Keratinocyte (primary cell): ENCODE data around the gene SLC39A5.

Experiments used
- EZH2 ChIP-seq: IDR thresholded peaks from one replicate; pipeline ENCODE4 v1.6.1; 2012; ENCODE audit warnings: inconsistent platforms, mild to moderate bottlenecking, low read length, moderate library complexity
- TF ChIP-seq, protein P1 (sequence below), 3 experiments: IDR thresholded peaks in 1 of 3; conservative IDR thresholded peaks in 1 of 3; optimal IDR thresholded peaks in 1 of 3; 2 replicates in 2 of 3; 3 replicates in 1 of 3; pipeline versions ENCODE3 to v1.5.1; 2011; ENCODE audit warnings: low read length in 3 of 3, mild to moderate bottlenecking in 3 of 3, moderate library complexity in 2 of 3, control low read depth in 1 of 3, inconsistent platforms in 1 of 3; ENCODE audit not compliant: insufficient read depth in 2 of 3; ENCODE audit errors: extremely low read depth in 1 of 3

DNA sequence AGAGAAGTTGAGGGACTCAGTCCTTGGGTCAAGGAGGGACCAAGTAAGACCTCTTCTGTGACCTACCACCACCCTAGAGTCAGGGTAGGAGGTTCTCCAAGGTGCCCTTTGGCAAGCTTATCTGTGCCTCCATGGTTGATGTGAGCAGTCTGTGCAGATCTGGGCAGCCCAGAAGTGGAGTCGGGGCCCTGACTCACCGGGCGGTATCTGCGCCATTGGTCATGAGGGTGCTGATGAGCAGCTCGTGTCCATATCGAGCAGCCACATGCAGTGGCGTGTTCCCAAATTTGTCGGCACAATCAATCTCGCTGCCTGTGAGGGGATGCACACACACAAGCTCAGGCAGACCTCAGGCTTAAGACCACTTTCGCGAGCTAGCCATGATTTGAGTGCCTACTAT lies 23.2 kb downstream of the SLC39A5 start:
- TF ChIP-seq, protein P1, sequence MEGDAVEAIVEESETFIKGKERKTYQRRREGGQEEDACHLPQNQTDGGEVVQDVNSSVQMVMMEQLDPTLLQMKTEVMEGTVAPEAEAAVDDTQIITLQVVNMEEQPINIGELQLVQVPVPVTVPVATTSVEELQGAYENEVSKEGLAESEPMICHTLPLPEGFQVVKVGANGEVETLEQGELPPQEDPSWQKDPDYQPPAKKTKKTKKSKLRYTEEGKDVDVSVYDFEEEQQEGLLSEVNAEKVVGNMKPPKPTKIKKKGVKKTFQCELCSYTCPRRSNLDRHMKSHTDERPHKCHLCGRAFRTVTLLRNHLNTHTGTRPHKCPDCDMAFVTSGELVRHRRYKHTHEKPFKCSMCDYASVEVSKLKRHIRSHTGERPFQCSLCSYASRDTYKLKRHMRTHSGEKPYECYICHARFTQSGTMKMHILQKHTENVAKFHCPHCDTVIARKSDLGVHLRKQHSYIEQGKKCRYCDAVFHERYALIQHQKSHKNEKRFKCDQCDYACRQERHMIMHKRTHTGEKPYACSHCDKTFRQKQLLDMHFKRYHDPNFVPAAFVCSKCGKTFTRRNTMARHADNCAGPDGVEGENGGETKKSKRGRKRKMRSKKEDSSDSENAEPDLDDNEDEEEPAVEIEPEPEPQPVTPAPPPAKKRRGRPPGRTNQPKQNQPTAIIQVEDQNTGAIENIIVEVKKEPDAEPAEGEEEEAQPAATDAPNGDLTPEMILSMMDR (optimal IDR thresholded peaks at IDR 0.05 in 1 of 3, IDR thresholded peaks at IDR 0.05 in 1 of 3, conservative IDR thresholded peaks at IDR 0.05 in 1 of 3; ENCODE audit: extremely low read depth in 1 of 3, insufficient read depth in 2 of 3, low read length in 3 of 3) = no peak
- TF ChIP-seq EZH2 = no peak
